Measurements from ENCODE around the gene DHX34.

- TF ChIP-seq, protein P1, sequence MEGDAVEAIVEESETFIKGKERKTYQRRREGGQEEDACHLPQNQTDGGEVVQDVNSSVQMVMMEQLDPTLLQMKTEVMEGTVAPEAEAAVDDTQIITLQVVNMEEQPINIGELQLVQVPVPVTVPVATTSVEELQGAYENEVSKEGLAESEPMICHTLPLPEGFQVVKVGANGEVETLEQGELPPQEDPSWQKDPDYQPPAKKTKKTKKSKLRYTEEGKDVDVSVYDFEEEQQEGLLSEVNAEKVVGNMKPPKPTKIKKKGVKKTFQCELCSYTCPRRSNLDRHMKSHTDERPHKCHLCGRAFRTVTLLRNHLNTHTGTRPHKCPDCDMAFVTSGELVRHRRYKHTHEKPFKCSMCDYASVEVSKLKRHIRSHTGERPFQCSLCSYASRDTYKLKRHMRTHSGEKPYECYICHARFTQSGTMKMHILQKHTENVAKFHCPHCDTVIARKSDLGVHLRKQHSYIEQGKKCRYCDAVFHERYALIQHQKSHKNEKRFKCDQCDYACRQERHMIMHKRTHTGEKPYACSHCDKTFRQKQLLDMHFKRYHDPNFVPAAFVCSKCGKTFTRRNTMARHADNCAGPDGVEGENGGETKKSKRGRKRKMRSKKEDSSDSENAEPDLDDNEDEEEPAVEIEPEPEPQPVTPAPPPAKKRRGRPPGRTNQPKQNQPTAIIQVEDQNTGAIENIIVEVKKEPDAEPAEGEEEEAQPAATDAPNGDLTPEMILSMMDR (IDR thresholded peaks at IDR 0.05; ENCODE audit: low read depth, low read length), result no peak
- TF ChIP-seq EZH2phosphoT487 (IDR thresholded peaks at IDR 0.05; ENCODE audit: low read depth), result no peak
Observed at GRCh38 chr19:47344425-47344824, 4.7 kb upstream of the DHX34 start.
